Measurements from ENCODE around the gene ALDH1A2.

Gene ALDH1A2

GRCh38 chr15:58026051-58026450 lies 39.5 kb downstream of the ALDH1A2 start:
- Histone ChIP-seq H3K4me3 (ENCODE audit: low read depth in 1 of 2, low read length in 1 of 2) (no peak overlapping the region), H3K27me3 (no peaks in the 10 kb centered on the region), H3K27ac (no peak overlapping the region), H3K4me1 (ENCODE audit: control insufficient read depth in 1 of 2, insufficient read depth in 1 of 2, low read depth in 1 of 2, low read length in 1 of 2) (no peaks in the 10 kb centered on the region), H3K9me3 (peaks cover 24% of the 10 kb centered on the region), H3K36me3 (no peaks in the 10 kb centered on the region)
- no peak for TF ChIP-seq CTCF (IDR thresholded peaks at IDR 0.05)

- TF ChIP-seq CTCF (IDR thresholded peaks at IDR 0.05): no peak
- Histone ChIP-seq H3K4me1 (ENCODE audit: control insufficient read depth in 1 of 2, insufficient read depth in 1 of 2, low read depth in 1 of 2, low read length in 1 of 2) (peaks cover 0 to 2% of the 10 kb centered on the region in 2 experiments), H3K27me3 (no peaks in the 10 kb centered on the region), H3K36me3 (no peaks in the 10 kb centered on the region), H3K4me3 (ENCODE audit: low read depth in 1 of 2, low read length in 1 of 2) (no peak overlapping the region), H3K27ac (no peak overlapping the region), H3K9me3 (peaks cover 20% of the 10 kb centered on the region)
These were observed 43.9 kb downstream of the ALDH1A2 start for GRCh38 chr15:58021332-58022230.

DNA sequence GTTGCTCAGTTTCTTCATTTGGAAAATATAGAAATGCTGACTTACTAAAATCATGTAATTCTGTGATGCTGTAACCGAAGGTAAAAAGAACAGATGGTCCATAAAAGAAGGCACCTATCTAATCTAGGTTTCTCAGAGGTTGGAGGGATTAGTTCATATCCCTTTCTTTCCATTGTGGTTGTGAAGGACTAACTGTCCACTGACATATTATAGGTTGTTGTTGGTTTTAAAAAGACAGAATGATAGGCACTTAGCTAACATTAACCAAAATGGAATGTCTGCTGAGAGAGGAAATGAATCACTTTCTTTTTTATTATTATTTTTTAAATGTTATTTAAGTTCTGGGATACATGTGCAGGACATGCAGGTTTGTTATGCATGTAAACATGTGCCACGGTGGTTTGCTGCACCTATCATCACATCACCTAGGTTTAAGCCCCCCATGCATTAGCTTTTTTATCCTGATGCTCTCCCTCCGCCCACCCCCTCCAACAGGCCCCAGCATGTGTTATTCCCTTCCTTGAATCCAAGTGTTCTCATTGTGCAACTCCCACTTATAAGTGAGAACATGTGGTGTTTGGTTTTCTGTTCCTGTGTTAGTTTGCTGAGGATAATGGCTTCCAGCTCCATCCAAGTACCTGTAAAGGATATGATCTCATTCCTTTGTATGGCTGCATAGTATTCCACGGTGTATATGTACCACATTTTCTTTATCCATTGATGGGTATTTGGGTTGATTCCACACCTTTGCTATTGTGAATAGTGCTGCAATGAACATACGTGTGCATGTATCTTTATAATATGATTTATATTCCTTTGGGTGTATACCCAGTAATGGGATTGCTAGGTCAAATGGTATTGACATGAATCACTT lies 45.8 kb downstream of the ALDH1A2 start:
- peaks cover 0 to 4% of the 10 kb centered on the region in 2 experiments for H3K4me1 ChIP-seq (ENCODE audit: control insufficient read depth in 1 of 2, insufficient read depth in 1 of 2, low read depth in 1 of 2, low read length in 1 of 2)
- peaks cover 8% of the 10 kb centered on the region for H3K9me3 ChIP-seq
- H3K27me3 ChIP-seq: no peaks in the 10 kb centered on the region
- H3K36me3 ChIP-seq: no peaks in the 10 kb centered on the region
- no peak for TF ChIP-seq CTCF (IDR thresholded peaks at IDR 0.05)
- no peak overlapping the region for H3K4me3 ChIP-seq (ENCODE audit: low read depth in 1 of 2, low read length in 1 of 2)
- no peak overlapping the region for H3K27ac ChIP-seq

- peaks cover 0 to 4% of the 10 kb centered on the region in 2 experiments for H3K4me1 ChIP-seq (ENCODE audit: control insufficient read depth in 1 of 2, insufficient read depth in 1 of 2, low read depth in 1 of 2, low read length in 1 of 2)
- peaks cover 5% of the 10 kb centered on the region for H3K9me3 ChIP-seq
- H3K27ac ChIP-seq: no peak overlapping the region
- no peak for TF ChIP-seq CTCF (IDR thresholded peaks at IDR 0.05)
- no peak overlapping the region for H3K4me3 ChIP-seq (ENCODE audit: low read depth in 1 of 2, low read length in 1 of 2)
- H3K27me3 ChIP-seq: peaks cover 11% of the 10 kb centered on the region
- H3K36me3 ChIP-seq: no peaks in the 10 kb centered on the region
These were observed 47.6 kb downstream of the ALDH1A2 start for GRCh38 chr15:58017869-58018268.

GRCh38 chr15:58016581-58017175 lies 48.8 kb downstream of the ALDH1A2 start:
- H3K36me3 ChIP-seq: no peaks in the 10 kb centered on the region
- no peaks in the 10 kb centered on the region for H3K9me3 ChIP-seq
- no peak for TF ChIP-seq CTCF (IDR thresholded peaks at IDR 0.05)
- no peak overlapping the region for H3K27ac ChIP-seq
- H3K4me3 ChIP-seq (ENCODE audit: low read depth in 1 of 2, low read length in 1 of 2): no peak overlapping the region
- peaks cover 0 to 4% of the 10 kb centered on the region in 2 experiments for H3K4me1 ChIP-seq (ENCODE audit: control insufficient read depth in 1 of 2, insufficient read depth in 1 of 2, low read depth in 1 of 2, low read length in 1 of 2)
- peaks cover 20% of the 10 kb centered on the region for H3K27me3 ChIP-seq

Measured in neutrophil (primary cell).